HepG2 (cell line): ENCODE measurements around the gene TTC23.

Experiments used
- CAMTA2 ChIP-seq: sonication (generic); formaldehyde crosslinking; IDR thresholded peaks from 2 replicates; pipeline ENCODE4 v1.4.0; 2020; ENCODE audit warnings: mild to moderate bottlenecking, missing genetic modification reagents, borderline replicate concordance
- CTCF ChIP-seq: sonication (generic); formaldehyde crosslinking; IDR thresholded peaks from 2 replicates; pipeline ENCODE4 v1.5.0; 2020; ENCODE audit warnings: mild to moderate bottlenecking, missing genetic modification reagents, moderate library complexity
- FOXM1 ChIP-seq: sonication (generic); formaldehyde crosslinking; IDR thresholded peaks from 2 replicates; pipeline ENCODE4 v1.5.0; 2020; ENCODE audit warnings: missing genetic modification reagents
- GFI1 ChIP-seq: sonication (generic); formaldehyde crosslinking; IDR thresholded peaks from 2 replicates; pipeline ENCODE4 v1.5.0; 2020; ENCODE audit warnings: missing genetic modification reagents, mild to moderate bottlenecking, borderline replicate concordance
- KDM2A ChIP-seq: sonication (generic); formaldehyde crosslinking; IDR thresholded peaks from 2 replicates; pipeline ENCODE4 v1.4.0; 2020; ENCODE audit warnings: low read depth, missing genetic modification reagents, borderline replicate concordance
- NFRKB ChIP-seq: fragments of 450-650 bp; IDR thresholded peaks from 2 replicates; pipeline ENCODE4 v1.6.1; 2017
- POLR2AphosphoS5 ChIP-seq: IDR thresholded peaks from 2 replicates; pipeline ENCODE4 v1.6.1; 2012; ENCODE audit warnings: low read depth, low read length
- SOX6 ChIP-seq, 2 experiments: fragments of 450-650 bp in 1 of 2; sonication (generic) in 1 of 2; formaldehyde crosslinking in 1 of 2; IDR thresholded peaks; 2 replicates each; pipeline versions ENCODE4 v1.4.0 to v1.6.1; 2017 to 2020; ENCODE audit warnings: antibody characterized with exemption in 1 of 2, mild to moderate bottlenecking in 1 of 2, missing genetic modification reagents in 1 of 2
- ZNF225 ChIP-seq: sonication (generic); formaldehyde crosslinking; IDR thresholded peaks from 2 replicates; pipeline ENCODE4 v1.4.0; 2020; ENCODE audit warnings: mild to moderate bottlenecking, missing genetic modification reagents
- ZNF274 ChIP-seq: sonication (generic); formaldehyde crosslinking; IDR thresholded peaks from 2 replicates; pipeline ENCODE4 v1.5.1; 2020; ENCODE audit warnings: mild to moderate bottlenecking, missing genetic modification reagents
- ZNF468 ChIP-seq: sonication (generic); formaldehyde crosslinking; IDR thresholded peaks from 2 replicates; pipeline ENCODE4 v1.8.0; 2022; ENCODE audit warnings: mild to moderate bottlenecking, moderate library complexity, missing genetic modification reagents

- TF ChIP-seq CAMTA2 (CRISPR knock-in tag): no peak
- TF ChIP-seq ZNF468 (CRISPR knock-in tag): no peak
- TF ChIP-seq ZNF274 (CRISPR knock-in tag): no peak
- no peak for TF ChIP-seq NFRKB
- TF ChIP-seq POLR2AphosphoS5: no peak
- TF ChIP-seq KDM2A (CRISPR knock-in tag): no peak
- TF ChIP-seq GFI1 (CRISPR knock-in tag): no peak
- no peak for TF ChIP-seq SOX6 (IDR thresholded peaks at IDR 0.05)
- no peak for TF ChIP-seq SOX6 (CRISPR knock-in tag; IDR thresholded peaks at IDR 0.05)
- TF ChIP-seq FOXM1: no peak
- no peak for TF ChIP-seq CTCF (CRISPR knock-in tag)
- no peak for TF ChIP-seq ZNF225 (CRISPR knock-in tag)
These were observed 66.6 kb downstream of the TTC23 start for GRCh38 chr15:99182791-99183190.
